Astrocyte (in vitro differentiated cells and primary cell): ENCODE results near the gene CUTA.
"Not testable (repeated sequence)": the region's sequence is repeated elsewhere in the genome, so short reads cannot be mapped to it uniquely, and the experiment has no call there.

ENCODE experiments used
- CTCF ChIP-seq: IDR thresholded peaks from 2 replicates; pipeline ENCODE4 v1.5.1; 2011; ENCODE audit warnings: low read depth, mild to moderate bottlenecking, inconsistent platforms, low read length, moderate library complexity; ENCODE audit not compliant: insufficient read depth
- EZH2 ChIP-seq: IDR thresholded peaks from 2 replicates; pipeline ENCODE4 v1.6.1; 2012; ENCODE audit warnings: mild to moderate bottlenecking, low read length, inconsistent platforms; ENCODE audit not compliant: insufficient read depth

DNA sequence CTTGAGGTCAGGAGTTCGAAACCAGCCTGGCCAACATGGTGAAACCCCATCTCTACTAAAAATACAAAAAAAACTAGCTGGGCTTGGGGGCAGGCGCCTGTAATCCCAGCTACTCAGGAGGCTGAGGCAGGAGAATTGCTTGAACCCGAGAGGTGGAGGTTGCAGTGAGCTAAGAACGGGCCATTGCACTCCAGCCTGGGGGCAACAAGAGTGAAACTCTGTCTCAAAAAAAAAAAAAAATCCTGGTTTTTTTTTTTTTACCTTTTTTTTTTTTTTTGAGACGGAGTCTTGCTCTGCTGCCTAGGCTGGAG is 50.2 kb downstream of the CUTA start:
- not testable (repeated sequence) for TF ChIP-seq CTCF, EZH2
